NCI-H1417 treated with DMSO at 0.1 percent for 48 hours (cell line): Measurements from ENCODE around the gene MRPL50.
"Not testable (repeated sequence)": the region's sequence is repeated elsewhere in the genome, so short reads cannot be mapped to it uniquely, and the experiment has no call there.

ENCODE experiments used
- DNase-seq: peaks from one replicate; lab custom pipeline; 2025; lab: John Stamatoyannopoulos, UW

Gene MRPL50

GRCh38 chr9:101417977-101418376, 19.6 kb upstream of the MRPL50 start:
- DNase-seq = no peak

- no peak for DNase-seq
Measured at GRCh38 chr9:101417389-101417788, 19.0 kb upstream of the MRPL50 start.

- DNase-seq = no peak
Measured at GRCh38 chr9:101415578-101415977, 17.2 kb upstream of the MRPL50 start.

GRCh38 chr9:101414839-101415238, 16.4 kb upstream of the MRPL50 start:
- no peak for DNase-seq

- no peak for DNase-seq
Measured at GRCh38 chr9:101409079-101409477, 10.7 kb upstream of the MRPL50 start.

- no peak for DNase-seq
Measured at GRCh38 chr9:101408374-101409078, 10.1 kb upstream of the MRPL50 start.

- DNase-seq = no peak
Measured at GRCh38 chr9:101403516-101404285, 5.3 kb upstream of the MRPL50 start.

GRCh38 chr9:101400120-101400519, 1.7 kb upstream of the MRPL50 start:
- DNase-seq = no peak

GRCh38 chr9:101399643-101399970, 1.2 kb upstream of the MRPL50 start:
- no peak for DNase-seq

GRCh38 chr9:101398930-101399642, 668 bp upstream of the MRPL50 start:
- no peak for DNase-seq

GRCh38 chr9:101397746-101398067, 711 bp downstream of the MRPL50 start:
- DNase-seq = no peak

- DNase-seq = no peak
Measured at GRCh38 chr9:101394687-101395086, 3.7 kb downstream of the MRPL50 start.

- DNase-seq = no peak
Measured at GRCh38 chr9:101393135-101393534, 5.3 kb downstream of the MRPL50 start.

GRCh38 chr9:101388507-101388993, 9.9 kb downstream of the MRPL50 start:
- DNase-seq = no peak

- peak; percentile 49 for DNase-seq
Measured at GRCh38 chr9:101387871-101388506, 10.4 kb downstream of the MRPL50 start.

GRCh38 chr9:101384873-101385536, 13.4 kb downstream of the MRPL50 start, which contains the start of gene BAAT:
BAAT (minus strand) TSS chr9:101385006; CDS start chr9:101371404, 13,602 bp downstream.
- DNase-seq = not testable (repeated sequence)

- DNase-seq = no peak
Measured at GRCh38 chr9:101383361-101383760, 15.1 kb downstream of the MRPL50 start.

- DNase-seq = no peak
Measured at GRCh38 chr9:101381833-101382342, 16.5 kb downstream of the MRPL50 start.

- no peak for DNase-seq
Measured at GRCh38 chr9:101381118-101381517, 17.3 kb downstream of the MRPL50 start.

GRCh38 chr9:101380295-101380694, 18.1 kb downstream of the MRPL50 start:
- no peak for DNase-seq

- no peak for DNase-seq
Measured at GRCh38 chr9:101376111-101376848, 22.1 kb downstream of the MRPL50 start.
